Uterus (tissue), 2 donors: ENCODE results near the gene CELSR1.

Source experiments
- CTCF ChIP-seq, 4 experiments: fragments of 200-600 bp in 2 of 4; fragments of 450-650 bp in 2 of 4; sonication (generic) in 2 of 4; IDR thresholded peaks; one replicate each; pipeline ENCODE4 v1.5.1; 2016 to 2019; ENCODE audit warnings: antibody characterized with exemption in 4 of 4, mild to moderate bottlenecking in 2 of 4, moderate library complexity in 1 of 4
- POLR2A ChIP-seq, 2 donors: fragments of 450-650 bp; IDR thresholded peaks; one replicate each; pipeline ENCODE4 v1.6.1; 2016; ENCODE audit warnings: antibody characterized with exemption in 2 of 2, mild to moderate bottlenecking in 1 of 2, moderate library complexity in 1 of 2

- TF ChIP-seq POLR2A (IDR thresholded peaks at IDR 0.05), result no peak
- TF ChIP-seq CTCF (IDR thresholded peaks at IDR 0.05), result no peak
Measured at GRCh38 chr22:46512039-46512370, 25.4 kb downstream of the CELSR1 start.
